GM18909 (cell line): ENCODE results near the gene GPD1.
A peak's percentile ranks its signal among the peaks of the same experiment; 100 is the strongest.

Experiments used
- ATAC-seq: cut with Tn5 transposase; IDR thresholded peaks from one replicate; pipeline ENCODE4 v1.9.1; 2021; ENCODE audit warnings: mild to moderate bottlenecking; ENCODE audit not compliant: unreplicated experiment, poor library complexity

The GPD1 gene

GRCh38 chr12:50099302-50100008 is 4.4 kb upstream of the GPD1 start:
- ATAC-seq = no peak

DNA sequence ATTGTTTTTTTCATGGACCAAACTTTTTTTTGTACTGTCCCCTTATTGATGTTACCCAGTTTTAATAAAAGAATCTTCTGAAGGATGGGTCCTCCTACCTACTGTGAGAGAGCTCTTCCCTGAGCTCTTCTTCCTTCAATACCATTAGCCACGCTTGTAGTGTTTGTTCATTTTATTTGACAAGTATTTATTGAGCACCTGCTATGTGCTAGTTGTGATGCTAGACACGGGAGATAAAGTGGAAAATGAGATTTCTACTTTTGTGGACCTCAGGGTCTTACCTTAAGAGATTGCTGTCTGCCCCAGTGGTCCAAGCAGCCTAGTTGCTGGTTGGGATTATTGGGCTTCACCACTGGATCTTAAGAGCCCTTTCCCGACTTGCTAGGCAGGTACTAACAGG is 3.2 kb upstream of the GPD1 start:
- ATAC-seq = no peak

- no peak for ATAC-seq
These were observed 2.1 kb upstream of the GPD1 start for GRCh38 chr12:50101663-50102062.

DNA sequence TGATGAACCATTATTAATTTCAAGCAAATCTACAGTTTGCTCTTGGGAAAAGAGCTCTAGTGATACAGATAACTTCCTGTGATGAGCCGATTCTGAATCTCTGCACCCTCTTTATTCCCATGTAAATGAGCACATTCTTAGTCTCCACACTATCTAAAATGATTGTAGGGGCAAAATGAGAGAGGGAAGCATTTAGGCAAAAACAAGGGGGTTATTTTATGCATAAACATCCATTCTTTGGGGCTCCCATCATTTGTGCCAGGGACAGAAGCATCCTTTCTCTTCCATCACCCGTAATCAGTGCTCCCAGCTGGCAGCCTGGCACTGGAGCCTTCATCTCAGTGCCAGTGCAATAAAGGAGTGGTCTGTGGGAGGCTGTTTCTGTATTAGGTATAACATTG is 1.7 kb upstream of the GPD1 start:
- no peak for ATAC-seq

- no peak for ATAC-seq
These were observed 1.0 kb upstream of the GPD1 start for GRCh38 chr12:50102646-50103309.

GRCh38 chr12:50103351-50103750 is 457 bp upstream of the GPD1 start:
- no peak for ATAC-seq

DNA sequence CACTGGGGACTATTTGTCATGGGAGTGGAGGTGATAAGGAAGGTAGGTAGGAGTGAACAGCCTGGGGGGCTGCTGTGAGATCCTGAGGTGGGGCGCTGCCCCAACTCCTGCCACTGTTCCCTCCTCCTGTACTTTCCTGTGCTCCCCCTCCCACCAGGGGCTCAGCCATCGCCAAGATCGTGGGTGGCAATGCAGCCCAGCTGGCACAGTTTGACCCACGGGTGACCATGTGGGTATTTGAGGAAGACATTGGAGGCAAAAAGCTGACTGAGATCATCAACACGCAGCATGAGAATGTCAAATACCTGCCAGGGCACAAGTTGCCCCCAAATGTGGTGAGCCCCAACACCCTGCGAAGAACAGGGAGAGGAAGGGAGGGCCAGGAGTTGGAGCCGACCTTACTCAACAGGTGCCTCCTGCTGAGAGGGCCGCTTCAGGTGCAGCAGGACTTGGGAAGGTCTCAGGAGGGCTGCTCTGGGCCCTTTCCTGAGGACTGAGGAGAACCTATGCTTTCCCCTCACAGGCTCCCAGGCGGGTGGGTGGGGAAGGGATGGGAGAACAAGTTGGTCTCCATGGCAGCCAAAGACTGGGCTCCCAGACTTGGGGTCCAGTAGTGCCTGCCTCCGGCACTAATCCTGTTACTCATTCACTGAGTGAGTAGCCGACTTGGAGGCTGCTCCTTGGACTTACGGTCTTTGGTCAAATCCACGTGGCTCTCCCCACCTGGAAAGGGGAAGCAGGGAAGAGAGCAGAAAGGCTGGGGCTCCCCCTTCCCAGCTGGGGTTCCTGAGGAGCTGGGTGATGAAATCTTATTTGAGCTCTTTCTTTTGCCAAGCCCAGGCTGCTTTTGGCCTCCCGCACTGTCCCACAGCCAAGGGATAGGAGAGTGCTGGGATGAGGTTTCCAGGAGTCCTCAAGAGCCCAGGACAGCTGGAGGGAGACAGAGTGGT is 884 bp downstream of the GPD1 start:
- no peak for ATAC-seq

DNA sequence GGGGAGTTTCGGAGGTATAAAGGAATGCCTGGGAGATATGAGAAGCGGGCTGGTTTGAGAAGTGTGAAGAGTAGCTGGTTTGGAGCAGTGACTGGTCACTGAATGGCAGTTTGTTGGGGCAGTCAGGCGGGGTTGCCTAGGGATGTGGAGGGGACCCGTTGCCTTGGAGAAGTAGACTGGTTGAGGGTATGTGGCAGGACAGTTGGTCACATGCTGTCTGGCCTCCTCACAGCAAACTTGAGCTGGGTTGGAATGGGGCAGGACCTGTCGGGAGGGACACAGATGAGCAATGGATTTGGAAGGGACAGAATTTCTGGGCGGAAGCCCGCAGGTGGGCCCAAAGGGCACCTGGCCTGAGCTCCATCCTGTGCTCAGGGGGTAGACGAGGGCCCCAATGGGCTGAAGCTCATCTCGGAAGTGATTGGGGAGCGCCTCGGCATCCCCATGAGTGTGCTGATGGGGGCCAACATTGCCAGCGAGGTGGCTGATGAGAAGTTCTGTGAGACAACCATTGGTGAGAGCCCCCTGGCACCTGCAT is 2.2 kb downstream of the GPD1 start:
- ATAC-seq = no peak

DNA sequence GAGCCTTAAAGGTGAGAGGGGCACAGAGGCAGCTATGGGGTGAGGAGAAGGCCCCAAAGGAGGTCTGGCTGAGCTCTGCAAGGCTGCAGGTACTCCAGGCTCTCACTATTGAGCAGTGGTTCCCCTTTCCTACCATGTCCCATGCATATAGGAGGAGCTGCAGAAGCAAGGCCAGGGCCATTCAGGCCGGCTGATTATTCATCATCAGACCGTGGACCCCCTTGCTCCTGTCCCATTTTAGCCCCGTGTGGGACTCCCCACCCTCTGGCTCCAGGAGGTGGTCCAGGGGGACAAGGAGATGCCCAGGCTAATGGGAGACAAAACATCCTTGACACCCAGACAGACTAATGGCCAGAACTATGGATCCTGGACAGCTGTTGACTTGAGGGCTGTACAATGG is 3.1 kb downstream of the GPD1 start:
- ATAC-seq = no peak

GRCh38 chr12:50107416-50108268 is 3.8 kb downstream of the GPD1 start:
- ATAC-seq = no peak

DNA sequence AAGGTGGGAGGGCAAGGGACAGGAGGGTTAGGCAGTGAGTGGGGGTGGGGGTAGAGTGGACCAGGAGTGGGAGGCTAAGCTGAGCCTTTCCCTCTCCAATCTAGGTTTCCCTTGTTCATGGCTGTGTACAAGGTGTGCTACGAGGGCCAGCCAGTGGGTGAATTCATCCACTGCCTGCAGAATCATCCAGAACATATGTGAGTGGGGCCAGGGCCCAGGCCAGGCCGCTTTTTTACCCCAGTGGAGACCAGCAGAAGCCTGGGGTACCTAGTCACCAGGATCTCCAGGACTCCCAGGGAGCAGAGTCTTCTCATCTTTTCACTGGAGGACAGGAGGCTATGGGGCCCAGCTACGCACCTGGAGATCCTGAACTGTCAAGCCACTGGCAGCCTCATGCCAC is 5.5 kb downstream of the GPD1 start:
- no peak for ATAC-seq

DNA sequence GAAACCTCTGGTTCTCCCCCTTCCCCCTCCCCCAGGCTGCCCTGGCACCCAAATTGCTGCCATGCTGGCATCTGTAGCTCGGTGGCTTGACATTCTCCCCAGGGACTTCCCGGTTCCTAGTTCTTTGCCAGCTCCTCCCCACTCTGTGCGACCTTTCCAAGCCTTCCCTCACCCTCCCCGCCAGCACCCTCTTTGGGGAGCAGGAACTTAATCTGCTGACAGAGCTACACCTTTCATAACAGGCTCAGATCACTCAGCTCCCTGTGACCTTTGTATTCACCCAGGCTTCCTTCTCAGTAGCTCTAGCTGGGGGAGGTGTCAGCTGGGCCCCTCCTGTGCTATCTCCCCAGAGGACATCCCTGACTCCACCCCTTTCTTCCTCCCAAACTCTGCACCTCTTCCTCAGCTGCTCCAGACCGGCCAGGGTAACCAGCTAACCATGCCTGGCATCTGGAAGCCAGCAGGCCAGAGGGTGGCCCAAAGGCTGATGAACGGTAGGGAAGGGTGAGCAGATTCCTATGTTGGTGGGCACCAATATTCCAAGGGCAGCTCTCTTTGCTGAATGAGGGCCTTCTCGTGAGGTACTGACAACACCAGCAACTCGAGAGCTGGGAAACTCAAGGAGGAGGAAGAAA is 6.4 kb downstream of the GPD1 start:
- no peak for ATAC-seq

- ATAC-seq = peak; percentile 19
These were observed 7.0 kb downstream of the GPD1 start for GRCh38 chr12:50110762-50111351.

DNA sequence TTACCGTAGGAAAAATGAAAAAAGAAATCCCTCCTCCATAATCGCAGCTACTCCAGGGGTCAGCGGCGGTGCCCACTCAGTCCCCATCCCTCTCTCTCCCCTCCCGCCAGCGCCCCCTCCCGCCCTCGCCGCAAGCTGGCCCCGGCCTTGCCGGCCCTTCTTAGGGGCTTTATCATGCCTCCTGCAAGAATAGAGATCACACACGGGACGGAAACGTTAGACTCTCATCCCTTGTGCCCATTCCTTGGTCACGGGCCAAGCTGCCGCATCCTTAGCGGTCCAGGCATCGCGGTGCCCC is 7.5 kb downstream of the GPD1 start:
- ATAC-seq = peak; percentile 1

- peak; percentile 81 for ATAC-seq
These were observed 8.1 kb downstream of the GPD1 start, which contains the start of gene COX14 for GRCh38 chr12:50111693-50112455. Gene COX14, plus strand, starts transcription at chr12:50112236. Its CDS starts 7,808 bp downstream, at chr12:50120044.

DNA sequence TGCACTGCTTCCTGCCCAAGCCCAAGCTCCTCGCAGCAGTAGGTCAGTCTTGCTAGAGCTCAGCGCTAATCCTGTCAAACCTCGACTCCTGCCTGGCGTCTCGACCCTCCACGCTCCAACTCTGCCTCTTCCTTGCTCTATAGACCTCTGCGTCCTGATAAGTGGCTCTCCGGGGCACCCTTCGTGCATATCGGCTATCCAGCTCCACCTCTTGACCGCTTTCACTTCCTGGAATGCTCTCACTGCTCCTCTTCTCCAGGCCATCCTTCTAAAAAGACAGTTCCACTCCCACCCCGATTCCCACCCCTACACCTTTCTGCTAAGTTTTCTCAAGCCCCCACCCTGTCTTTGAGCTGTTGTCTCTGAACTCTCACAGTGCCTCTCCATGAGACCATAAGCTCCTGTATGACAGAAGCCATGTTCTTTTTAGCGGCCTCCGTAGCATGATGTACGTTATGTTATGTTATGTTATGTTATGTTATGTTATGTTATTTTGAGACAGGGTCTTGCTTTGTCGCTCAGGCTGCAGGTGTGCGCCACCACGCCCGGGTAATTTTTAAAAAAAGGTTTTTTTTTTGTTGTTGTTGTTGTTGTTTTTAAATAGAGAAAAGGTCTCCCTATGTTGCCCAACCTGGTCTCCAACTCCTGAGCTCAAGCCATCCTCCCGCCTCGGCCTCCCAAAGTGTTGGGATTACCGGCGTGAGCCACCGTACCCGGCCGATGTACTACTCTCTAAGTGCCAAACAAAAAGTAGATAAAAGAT is 8.8 kb downstream of the GPD1 start:
- no peak for ATAC-seq

GRCh38 chr12:50117057-50117622 is 13.3 kb downstream of the GPD1 start:
- no peak for ATAC-seq
